Stimulated activated naive CD8-positive, alpha-beta T cell treated with anti-CD3 and anti-CD28 coated beads, Interleukin-15, Interleukin-2, amounts not matched to agents 100 U/mL and 50 U/mL, for 24 hours (primary cell): ENCODE measurements around the gene TIAM2.
"Not testable (repeated sequence)": the region's sequence is repeated elsewhere in the genome, so short reads cannot be mapped to it uniquely, and the experiment has no call there.

ENCODE experiments used
- ATAC-seq: fragments of 150-1000 bp; cut with Tn5 transposase; one replicate; pipeline ENCODE4 v1.10.0; 2021
- DNase-seq: peaks from one replicate; pipeline ENCODE4 v3.0.0; 2021

TIAM2 gene

GRCh38 chr6:155196911-155197310, 201.8 kb downstream of the TIAM2 start:
- ATAC-seq (no peak), DNase-seq (no peak)

- ATAC-seq (no peak), DNase-seq (no peak)
Observed at GRCh38 chr6:155197932-155198331, 202.8 kb downstream of the TIAM2 start.

GRCh38 chr6:155200012-155200411, 204.9 kb downstream of the TIAM2 start:
- ATAC-seq: no peak
- no peak for DNase-seq

- no peak for DNase-seq
- no peak for ATAC-seq
Observed at GRCh38 chr6:155201461-155202226, 206.5 kb downstream of the TIAM2 start.

- ATAC-seq (no peak), DNase-seq (no peak)
Observed at GRCh38 chr6:155207223-155207622, 212.1 kb downstream of the TIAM2 start.

GRCh38 chr6:155212106-155212505, 217.0 kb downstream of the TIAM2 start:
- ATAC-seq: no peak
- DNase-seq: no peak

GRCh38 chr6:155212616-155213380, 217.7 kb downstream of the TIAM2 start:
- DNase-seq: no peak
- ATAC-seq: no peak

GRCh38 chr6:155213611-155214372, 218.7 kb downstream of the TIAM2 start:
- ATAC-seq (no peak), DNase-seq (no peak)

- no peak for DNase-seq
- peak; percentile 40 for ATAC-seq
Observed at GRCh38 chr6:155215906-155216305, 220.8 kb downstream of the TIAM2 start.

- DNase-seq: no peak
- peak; percentile 30 for ATAC-seq
Observed at GRCh38 chr6:155216312-155217046, 221.4 kb downstream of the TIAM2 start.

GRCh38 chr6:155218711-155219110, 223.6 kb downstream of the TIAM2 start:
- DNase-seq, ATAC-seq: not testable (repeated sequence)

GRCh38 chr6:155219299-155219698, 224.2 kb downstream of the TIAM2 start:
- DNase-seq: no peak
- no peak for ATAC-seq

GRCh38 chr6:155219858-155220301, 224.8 kb downstream of the TIAM2 start:
- DNase-seq (no peak), ATAC-seq (no peak)

GRCh38 chr6:155221086-155221485, 226.0 kb downstream of the TIAM2 start:
- ATAC-seq (no peak), DNase-seq (no peak)

GRCh38 chr6:155222506-155222905, 227.4 kb downstream of the TIAM2 start:
- no peak for DNase-seq
- ATAC-seq: no peak

GRCh38 chr6:155223646-155224451, 228.7 kb downstream of the TIAM2 start:
- DNase-seq (peak; percentile 26), ATAC-seq (peak; percentile 97)

- ATAC-seq (no peak), DNase-seq (no peak)
Observed at GRCh38 chr6:155224618-155225017, 229.5 kb downstream of the TIAM2 start.

GRCh38 chr6:155227046-155227445, 231.9 kb downstream of the TIAM2 start:
- no peak for ATAC-seq
- DNase-seq: no peak

- DNase-seq (no peak), ATAC-seq (no peak)
Observed at GRCh38 chr6:155228546-155229166, 233.5 kb downstream of the TIAM2 start.

- DNase-seq, ATAC-seq: not testable (repeated sequence)
Observed at GRCh38 chr6:155230975-155231374, 235.9 kb downstream of the TIAM2 start.

GRCh38 chr6:155232848-155233247, 237.7 kb downstream of the TIAM2 start:
- ATAC-seq (no peak), DNase-seq (no peak)
